GM12874 (cell line): ENCODE measurements around the gene POLR3A.

Source experiments
- CTCF ChIP-seq: IDR thresholded peaks from 2 replicates; pipeline ENCODE4 v1.5.1; 2011; ENCODE audit warnings: low read depth, mild to moderate bottlenecking, control low read depth, low read length, moderate library complexity; ENCODE audit not compliant: insufficient read depth

The POLR3A gene

GRCh38 chr10:77977934-77978333, 51.4 kb downstream of the POLR3A start:
- TF ChIP-seq CTCF, result no peak

- TF ChIP-seq CTCF, result no peak
Measured at GRCh38 chr10:77977016-77977415, 52.3 kb downstream of the POLR3A start.

GRCh38 chr10:77975086-77975666, 54.1 kb downstream of the POLR3A start:
- TF ChIP-seq CTCF, result no peak

- peak; percentile 15; the same call in 1 of the 2 replicates for TF ChIP-seq CTCF
Measured at GRCh38 chr10:77974396-77975074, 54.8 kb downstream of the POLR3A start.

GRCh38 chr10:77973276-77973675, 56.0 kb downstream of the POLR3A start:
- no peak for TF ChIP-seq CTCF

- TF ChIP-seq CTCF, result no peak
Measured at GRCh38 chr10:77972148-77972547, 57.2 kb downstream of the POLR3A start.

- TF ChIP-seq CTCF, result no peak
Measured at GRCh38 chr10:77971804-77972144, 57.5 kb downstream of the POLR3A start.
